Pulmonary artery endothelial cell (primary cell): ENCODE results near the gene LRRIQ1. TPM values are rescaled to one million over a fixed set of nuclear protein-coding genes. Genes with fewer than 3 reads are reported as not detected.

Experiments
- DNase-seq: peaks from one replicate; pipeline ENCODE4 v3.0.0-alpha.2; 2011; ENCODE audit warnings: low read depth, low spot score
- total RNA-seq: library from RNA; depleted of rRNA; stranded (reverse); fragments of >200 nt; gene quantifications from 2 replicates; pipeline ENCODE4 v1.2.3, GENCODE V29; 2014

Gene LRRIQ1
- total RNA-seq, 1 donor from 2014 or later: 0.40 TPM

DNA sequence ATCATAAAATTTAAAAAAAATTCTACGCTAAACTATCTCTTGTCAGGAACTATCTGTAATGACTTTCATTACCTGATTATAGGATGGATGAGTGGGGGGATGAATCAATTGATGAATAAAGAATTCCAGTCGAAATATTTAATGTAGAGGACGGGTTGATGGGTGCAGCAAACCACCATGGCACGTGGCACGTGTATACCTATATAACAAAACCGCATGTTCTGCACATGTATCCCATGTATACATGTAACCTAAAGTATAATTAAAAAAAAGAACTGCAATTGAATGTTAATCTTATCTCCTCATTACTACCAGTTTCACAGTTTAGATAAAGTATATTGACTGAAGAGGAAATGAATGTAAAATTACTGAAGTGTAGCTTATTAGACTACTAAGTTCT lies 23.4 kb downstream of the LRRIQ1 start:
- no peak for DNase-seq

DNA sequence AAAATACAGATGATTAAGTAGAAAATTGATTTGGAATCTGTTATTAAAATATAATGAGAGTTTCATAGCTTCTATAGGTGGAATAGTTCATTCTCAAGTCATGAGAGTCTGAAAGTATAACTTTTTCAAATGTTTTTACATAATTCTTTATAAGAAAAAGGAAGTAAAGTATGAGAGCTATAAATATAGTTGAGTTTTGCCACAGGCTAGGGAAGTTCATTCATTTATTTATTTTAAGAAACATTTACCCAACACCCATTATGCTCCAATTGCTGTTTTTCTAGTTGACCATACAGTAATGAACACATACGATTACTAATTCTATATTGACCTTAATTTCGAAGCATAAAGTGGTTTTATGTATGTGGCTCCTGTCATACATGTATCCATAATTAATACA lies 24.8 kb downstream of the LRRIQ1 start:
- DNase-seq: no peak

DNA sequence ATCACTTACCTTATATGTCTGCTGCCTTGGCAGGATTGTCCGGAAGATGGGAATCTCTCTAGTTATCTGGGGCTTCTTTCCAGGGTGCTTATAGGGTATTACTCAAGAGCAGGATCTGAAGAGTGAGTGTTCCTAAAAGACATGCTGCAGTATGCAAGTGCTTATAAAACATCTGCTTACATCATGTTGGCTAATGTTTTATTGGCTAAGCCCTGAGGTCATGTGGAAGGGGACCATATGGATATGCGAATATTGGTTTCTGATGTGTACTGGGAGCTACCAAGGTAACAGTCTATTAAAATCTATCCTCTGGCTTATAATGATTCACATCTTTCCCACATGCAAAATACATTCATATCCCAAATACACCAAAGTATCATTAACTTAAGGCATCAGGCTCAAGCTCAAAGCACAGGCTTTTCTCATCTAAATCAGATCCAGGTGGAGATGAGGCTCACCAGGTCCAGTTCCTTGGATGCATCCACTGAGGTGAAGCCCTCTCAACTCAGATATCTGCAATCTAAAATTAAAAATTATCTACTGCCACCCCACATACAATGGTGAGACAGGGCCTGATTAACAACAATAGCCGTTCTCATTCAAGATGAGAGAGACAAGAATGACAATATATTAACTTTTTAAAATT lies 29.8 kb downstream of the LRRIQ1 start:
- no peak for DNase-seq

DNA sequence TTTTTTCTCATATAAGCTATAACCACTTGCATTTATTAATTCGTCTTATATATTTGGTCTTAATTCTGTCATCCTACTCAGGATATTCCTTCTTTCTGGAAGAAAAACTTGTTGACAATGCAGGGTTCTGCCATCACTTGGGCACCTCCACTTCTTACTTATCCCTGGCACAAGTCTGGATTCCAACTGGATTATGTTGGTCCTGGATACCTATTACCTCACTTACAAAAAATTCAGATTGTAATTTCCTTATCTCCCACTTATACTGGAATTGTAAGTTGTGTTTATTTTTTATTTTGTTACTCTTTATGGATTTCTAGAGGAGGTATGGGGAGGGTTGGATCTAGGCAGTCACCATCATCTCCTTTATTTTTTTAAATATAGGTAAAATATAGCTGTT lies 36.7 kb downstream of the LRRIQ1 start:
- DNase-seq: no peak

DNA sequence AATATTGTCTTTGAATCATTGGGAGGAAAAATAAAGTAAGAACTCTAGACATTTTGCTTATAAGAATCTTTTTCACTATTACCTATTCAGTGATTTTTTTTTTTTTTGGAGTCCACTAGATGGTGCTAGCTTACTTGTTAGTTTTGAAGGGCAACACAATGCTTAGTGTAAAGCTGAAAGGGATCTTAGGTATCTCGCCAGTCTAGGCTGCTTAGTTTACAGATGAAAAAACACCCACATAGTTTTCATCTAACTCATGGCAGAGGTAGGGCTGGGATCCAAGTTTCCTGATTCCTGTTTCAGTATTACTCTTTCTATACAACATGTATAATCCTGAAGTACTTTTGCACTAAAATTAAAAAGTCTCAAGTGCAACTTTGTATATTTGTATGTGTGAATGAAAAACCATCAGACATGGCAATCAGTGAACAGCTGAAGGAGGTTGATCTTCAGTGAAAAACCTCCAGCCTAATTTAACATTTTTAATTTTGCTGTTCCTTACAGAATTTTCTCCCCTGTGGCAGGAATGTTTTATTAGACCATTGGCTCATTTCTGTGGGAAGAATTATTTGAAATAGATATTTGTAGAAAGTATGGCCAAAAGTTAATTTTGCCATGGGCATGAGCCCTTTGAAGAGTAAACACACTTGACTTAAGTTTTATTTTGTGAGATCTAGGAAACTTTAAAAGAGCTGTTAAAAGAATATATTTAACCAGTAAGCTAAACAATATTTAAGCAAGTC lies 40.7 kb downstream of the LRRIQ1 start:
- peak; percentile 55 for DNase-seq

DNA sequence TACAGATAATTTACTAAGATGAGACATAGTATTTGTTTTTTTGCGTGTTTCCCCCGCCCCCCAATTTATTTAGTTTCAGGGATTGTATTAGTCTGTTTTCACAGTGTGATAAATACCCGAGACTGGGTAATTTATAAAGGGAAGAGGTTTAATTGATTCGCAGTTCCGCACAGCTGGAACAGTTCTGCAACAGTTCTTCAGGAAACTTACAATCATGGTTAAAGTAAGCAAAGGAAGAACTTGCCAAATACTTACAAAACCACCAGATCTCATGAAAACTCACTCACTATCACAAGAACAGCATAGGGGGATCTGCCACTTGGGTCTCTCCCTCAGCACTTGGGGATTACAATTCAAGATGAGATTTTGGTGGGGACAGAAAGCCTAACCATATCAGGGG lies 48.9 kb downstream of the LRRIQ1 start:
- no peak for DNase-seq

DNA sequence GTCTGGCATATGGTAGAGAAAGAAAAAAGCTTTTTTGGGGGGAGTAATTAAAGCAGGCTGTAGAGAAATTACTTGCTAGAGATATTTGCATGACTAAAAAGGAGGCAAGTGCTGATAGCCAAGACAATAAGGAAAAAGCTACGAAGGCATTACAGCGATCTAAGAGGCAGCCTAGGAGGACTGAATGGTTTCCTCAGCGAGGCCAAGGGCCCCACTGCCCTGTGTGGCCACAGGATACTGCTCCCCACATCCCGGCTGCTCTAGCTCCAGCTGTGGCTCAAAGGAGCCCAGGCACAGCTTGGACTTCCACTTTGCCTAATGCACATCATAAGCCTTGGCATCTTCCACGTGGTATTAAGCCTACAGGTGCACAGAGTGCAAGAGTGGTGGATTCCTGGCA lies 53.6 kb downstream of the LRRIQ1 start:
- no peak for DNase-seq

DNA sequence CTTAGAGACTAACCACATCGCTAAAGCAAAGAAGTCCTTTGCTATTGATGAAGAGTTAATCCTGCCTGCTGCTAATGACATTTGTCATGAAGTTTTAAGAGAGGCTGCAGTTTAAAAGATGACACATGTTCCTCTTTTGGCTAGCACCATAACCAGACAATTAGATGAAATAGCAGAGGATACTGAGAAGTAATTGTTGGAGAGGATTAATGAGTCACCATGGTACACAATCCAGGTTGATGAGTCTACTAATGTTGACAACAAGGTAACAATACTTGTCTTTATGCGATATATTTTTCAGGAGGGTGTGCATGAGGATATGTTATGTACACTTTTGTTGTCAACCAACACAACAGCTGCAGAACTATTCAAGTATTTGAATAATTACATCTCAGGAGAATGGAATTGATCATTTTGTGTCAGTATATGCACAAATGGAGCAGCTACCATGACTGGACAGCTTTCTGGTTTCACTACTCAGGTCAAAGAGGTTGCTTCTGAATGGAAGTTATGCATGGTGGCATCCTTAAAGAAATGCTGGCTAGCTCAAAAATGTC lies 56.7 kb downstream of the LRRIQ1 start:
- DNase-seq: no peak

DNA sequence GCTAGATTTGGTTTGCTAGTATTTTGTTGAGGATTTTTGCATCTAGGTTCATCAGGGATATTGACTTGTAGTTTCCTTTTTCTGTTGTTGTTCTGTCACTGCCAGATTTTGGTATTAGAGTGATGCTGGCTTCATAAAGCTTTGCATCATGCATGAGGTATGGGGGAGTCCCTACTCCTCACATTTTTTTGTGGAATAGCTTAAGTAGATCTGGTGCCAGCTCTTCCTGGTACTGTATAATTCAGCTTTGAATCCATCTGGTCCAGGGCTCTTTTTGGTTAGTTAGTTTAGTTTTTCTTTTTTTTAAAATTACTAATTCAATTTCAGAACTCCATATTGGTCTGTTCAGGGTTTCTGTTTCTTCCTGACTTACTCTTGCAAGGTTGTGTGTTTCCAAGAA lies 59.4 kb downstream of the LRRIQ1 start:
- no peak for DNase-seq

DNA sequence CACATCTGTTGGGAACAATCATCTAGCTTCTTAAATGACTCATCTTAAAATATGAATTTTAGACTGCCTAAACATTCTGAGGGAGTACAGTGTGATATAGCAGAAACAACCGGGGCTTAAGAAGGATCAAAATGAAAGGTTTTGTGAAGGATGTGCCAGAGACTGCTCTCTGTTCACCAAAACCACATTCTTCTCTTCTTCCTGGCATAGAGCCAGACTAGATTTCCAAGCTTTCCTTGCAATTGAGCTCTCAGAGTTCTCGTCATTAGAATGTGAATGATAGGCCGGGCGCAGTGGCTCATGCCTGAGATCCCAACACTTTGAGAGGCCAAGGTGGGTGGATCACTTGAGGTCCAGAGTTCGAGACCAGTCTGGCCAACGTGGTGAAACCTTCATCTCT lies 94.5 kb downstream of the LRRIQ1 start:
- DNase-seq: no peak

DNA sequence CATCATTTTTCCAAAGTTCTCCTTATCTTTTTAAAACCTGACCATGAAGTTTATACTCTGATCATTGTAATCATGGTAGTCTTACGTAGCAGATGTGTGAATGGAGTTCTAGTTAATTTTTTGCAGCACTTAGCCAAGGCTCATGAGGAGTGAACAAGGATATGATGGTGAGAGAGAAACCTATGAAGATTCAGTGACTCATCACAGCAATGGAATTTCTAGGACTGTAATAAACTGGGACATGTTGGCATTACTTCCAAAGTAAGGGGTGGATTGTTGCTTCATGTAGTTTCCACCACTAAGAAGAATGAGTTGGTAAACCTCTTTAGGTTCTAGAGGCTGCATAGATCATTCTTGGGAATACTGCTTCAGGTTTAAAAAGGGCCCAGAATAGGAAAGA lies 102.7 kb downstream of the LRRIQ1 start:
- no peak for DNase-seq

DNA sequence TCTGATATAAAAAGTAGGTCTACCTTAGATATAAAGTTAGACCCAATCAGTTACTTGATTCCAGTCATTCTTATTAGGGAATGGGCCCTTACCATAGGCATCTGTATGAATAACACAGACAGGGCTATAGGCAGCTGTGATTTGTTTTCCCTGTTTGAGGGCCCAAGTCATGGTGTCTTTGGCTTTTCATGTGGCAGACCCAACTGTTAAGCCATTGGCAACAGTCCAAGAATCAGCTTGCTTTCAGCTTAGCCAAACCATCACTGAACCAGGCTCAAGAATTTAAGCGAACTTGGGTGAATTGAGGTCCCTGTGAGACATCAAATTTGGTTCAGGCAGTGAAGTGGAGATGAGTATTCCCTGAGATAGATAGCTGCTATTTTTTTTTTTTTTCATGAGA lies 111.2 kb downstream of the LRRIQ1 start:
- DNase-seq: no peak

DNA sequence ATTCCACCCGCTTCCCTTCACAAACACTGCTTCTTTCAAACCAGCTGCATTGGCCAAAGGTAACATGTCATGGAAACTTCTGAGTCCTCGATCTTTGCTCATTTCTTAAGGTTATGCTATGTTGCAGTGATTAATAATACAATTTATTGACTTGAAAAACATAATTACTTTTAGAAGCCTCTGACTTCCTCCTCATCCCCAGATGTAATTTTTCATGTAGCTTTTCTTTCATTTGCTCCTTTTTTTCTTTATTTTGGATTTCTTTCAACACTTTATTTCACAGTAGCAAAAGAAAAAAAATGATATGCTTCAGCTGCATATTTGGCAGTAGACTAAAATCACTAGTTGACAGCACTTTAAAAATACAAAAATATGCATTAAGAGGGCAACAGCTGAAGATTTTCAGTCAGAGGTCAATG lies 116.2 kb downstream of the LRRIQ1 start:
- DNase-seq: no peak

DNA sequence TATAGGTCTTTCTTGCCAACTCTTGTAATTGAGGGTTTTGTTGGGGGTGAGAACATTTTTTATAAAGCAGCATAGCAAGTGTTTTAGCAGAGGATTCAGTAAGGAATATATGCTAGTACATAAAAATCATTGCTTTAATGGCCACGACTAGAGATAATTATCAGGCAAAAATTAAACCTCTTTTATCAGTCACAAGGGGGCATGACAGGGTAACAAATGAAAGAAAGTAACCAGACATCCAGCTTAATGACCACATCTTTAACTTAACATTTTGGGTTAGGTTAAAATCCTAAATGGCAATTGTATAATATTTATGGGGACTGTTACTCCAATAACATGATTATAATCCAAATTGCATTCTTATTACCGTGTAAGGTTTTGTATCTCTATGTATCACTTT lies 119.6 kb downstream of the LRRIQ1 start:
- DNase-seq: peak; percentile 17

DNA sequence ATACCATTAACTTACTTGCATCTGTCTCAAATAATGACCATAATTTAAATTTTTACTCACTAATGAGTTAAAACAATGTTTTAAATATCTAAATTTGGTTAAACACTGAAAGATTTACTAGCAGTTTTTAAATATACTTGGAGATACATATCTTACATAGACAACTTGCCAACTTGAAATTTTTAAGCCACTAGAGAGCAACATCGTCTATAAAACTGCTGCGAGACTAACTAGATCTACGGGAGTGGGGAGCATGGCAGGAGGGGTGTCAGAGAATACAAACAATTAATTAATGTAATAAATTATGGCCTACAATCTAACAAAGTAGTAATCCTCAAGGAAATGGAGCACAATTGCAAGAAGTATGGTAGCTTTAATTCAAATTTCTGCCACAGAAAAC lies 120.4 kb downstream of the LRRIQ1 start:
- DNase-seq: no peak

DNA sequence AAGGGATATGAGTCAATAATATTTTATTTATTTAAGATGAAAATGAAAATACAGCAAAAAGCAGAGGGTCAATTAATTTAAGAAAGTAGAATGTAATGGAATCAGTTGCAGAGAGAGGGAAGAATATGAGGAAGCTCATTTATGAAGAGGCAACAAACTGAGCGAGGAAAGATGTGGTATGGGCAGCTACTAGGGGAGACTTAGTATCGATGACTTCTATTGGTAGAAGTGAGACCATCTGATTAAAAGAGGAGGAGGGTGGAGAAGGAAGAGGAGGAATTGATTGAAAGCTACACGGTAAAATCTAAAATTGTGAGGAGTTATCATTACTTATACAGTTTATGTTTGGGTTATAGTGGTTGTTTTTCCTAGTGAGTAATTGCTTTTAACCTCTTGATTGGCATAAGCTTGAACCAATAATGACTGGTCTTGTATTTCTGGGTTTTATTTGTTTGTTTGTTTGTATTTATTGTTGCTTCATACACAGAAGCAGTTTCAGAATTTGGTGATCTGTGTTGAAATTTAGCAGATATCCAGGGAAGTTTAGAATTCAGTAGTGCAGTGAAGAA lies 121.0 kb downstream of the LRRIQ1 start:
- no peak for DNase-seq

DNA sequence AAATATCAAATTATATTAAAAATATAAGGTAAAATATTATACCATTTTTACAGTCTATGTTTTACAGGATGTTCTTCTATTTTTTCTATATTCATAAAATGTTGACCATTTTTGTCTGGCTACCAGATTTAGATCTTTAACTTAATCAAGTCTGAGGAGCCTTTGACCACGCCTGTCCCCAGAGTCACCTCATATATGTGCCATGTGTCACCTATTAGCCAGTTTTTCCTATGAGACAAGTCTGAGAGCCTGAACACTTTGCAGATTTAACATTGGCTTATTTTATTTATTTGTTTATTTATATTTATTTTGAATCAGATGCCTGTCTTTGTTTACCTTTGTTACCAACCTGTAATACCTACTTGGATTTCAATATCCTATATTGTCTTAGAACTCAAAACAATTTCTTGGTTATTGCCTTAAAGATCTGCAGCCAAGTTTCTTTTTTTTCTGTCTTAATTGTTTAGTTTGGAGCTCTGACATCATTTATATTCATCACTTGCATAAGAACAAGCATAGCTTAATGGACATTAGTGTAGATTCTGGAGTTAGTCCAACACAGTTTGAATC lies 127.7 kb downstream of the LRRIQ1 start:
- DNase-seq: no peak

DNA sequence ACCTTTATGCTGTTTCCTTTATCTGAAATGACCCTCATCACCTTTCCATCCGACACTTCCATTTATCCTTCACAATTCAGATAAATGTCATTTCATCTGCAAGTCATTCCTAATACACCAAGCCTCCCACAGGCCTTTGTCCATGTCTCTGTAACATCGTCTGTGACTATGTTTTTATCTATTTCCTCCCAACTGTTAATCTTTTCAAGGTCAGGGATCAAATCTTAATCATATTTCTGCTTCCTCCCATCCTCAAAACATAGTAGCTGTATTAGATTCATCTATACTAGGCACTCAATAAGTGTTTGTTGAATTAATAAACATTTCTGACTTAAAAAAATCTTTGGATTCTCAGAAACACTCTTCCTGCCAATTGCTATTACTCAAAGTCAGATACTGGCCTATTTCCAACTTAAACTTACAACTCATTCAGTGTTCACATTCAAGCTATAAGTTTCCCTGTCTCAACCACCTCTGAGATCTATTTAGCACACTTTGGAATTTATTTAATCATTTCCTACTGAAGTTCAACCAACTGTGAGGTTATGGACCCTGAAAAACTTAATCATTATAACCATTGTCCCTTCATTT lies 143.6 kb downstream of the LRRIQ1 start:
- DNase-seq: peak; percentile 83

DNA sequence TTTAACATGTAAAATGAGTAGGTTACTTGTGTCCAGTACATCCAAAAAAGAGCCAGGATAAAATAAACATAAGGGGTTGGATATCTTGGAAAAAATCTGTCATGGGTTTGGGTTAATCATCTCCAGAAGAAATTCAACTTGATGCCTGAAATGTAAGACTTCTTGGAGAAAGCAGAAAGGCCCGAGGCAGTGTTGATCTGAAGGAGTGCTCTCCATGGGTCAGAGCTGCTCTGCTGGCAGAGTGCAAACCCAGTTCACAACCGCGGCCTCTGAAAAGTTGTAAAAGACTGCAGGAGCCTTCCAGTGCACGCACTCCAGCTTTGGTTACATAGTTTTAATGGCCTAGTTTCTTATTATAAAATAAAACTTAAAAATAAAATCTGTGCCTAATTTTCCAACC lies 146.5 kb downstream of the LRRIQ1 start:
- no peak for DNase-seq

DNA sequence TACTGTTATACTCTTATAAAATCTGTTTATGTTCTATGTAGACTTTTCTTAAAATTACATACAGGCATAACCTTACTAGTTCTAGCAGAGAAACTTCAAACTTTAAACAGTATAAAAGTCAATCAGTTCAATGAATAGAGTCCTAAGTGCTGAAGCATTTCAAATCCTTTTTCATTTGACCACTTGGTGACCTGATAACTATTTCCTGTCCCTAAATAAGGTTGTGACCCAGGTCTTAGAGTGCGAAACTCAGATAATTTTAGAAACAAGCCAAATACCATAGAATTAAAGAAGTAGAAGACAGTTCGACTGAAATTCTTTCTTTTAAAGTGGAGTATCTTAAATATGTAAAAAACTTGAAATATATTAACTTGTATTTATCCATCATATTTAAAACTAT lies 147.7 kb downstream of the LRRIQ1 start:
- DNase-seq: no peak

DNA sequence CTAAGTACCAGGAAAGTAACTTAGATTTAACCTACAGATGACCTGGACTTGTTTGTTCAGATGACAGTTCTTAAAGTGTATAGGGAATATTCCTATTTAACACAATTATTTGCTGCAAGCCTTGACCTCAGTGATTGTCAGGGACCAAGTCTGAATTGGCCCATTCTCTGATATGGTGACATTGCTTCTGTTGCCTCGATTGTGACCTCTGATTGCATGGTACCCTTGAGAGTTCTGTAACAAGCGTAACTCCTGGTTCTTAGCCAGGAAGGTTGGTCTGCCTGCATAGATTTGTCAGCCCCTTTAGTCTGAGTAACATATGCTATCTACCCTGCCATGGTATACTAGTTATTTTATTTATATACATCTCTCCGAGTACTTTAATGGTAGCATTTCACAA lies 150.1 kb downstream of the LRRIQ1 start:
- DNase-seq: no peak

DNA sequence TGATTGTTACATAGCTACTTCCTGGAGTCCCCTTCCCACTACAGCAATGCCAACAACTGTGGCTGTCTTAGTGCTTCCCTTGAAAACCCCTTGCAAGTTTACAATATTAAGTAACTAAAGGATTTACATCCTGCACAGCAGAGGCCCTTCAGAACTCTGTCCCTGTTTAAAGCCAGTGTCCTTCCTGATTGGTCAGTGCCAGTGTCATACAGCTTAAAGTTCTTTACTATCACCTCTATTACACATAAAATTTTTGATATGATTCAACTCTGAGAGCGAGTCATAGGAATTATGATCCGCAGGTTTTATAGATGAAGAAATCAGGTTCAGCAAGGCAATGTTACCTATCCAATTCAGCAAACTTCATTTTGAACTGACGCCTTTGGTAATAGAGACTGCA lies 152.5 kb downstream of the LRRIQ1 start:
- DNase-seq: no peak
